HG03196 (cell line): ENCODE results near the gene KCNAB2.

Experiments used
- ATAC-seq: cut with Tn5 transposase; IDR thresholded peaks from one replicate; pipeline ENCODE4 v1.9.1; 2021; ENCODE audit not compliant: unreplicated experiment

KCNAB2 gene

GRCh38 chr1:6094801-6095505, 49.3 kb downstream of the KCNAB2 start:
- no peak for ATAC-seq

- no peak for ATAC-seq
Measured at GRCh38 chr1:6095511-6096242, 50.0 kb downstream of the KCNAB2 start.

- no peak for ATAC-seq
Measured at GRCh38 chr1:6096243-6097116, 50.8 kb downstream of the KCNAB2 start.

GRCh38 chr1:6097117-6097595, 51.5 kb downstream of the KCNAB2 start:
- ATAC-seq, result no peak

GRCh38 chr1:6097824-6098223, 52.1 kb downstream of the KCNAB2 start:
- no peak for ATAC-seq

- no peak for ATAC-seq
Measured at GRCh38 chr1:6098303-6099215, 52.9 kb downstream of the KCNAB2 start.

GRCh38 chr1:6099297-6099696, 53.6 kb downstream of the KCNAB2 start:
- ATAC-seq, result no peak

- no peak for ATAC-seq
Measured at GRCh38 chr1:6099787-6100765, 54.4 kb downstream of the KCNAB2 start.

GRCh38 chr1:6100861-6101783, 55.4 kb downstream of the KCNAB2 start:
- ATAC-seq, result no peak

GRCh38 chr1:6101826-6102531, 56.3 kb downstream of the KCNAB2 start:
- no peak for ATAC-seq

GRCh38 chr1:6102532-6102845, 56.8 kb downstream of the KCNAB2 start:
- ATAC-seq, result no peak

- ATAC-seq, result no peak
Measured at GRCh38 chr1:6103111-6103853, 57.6 kb downstream of the KCNAB2 start.

GRCh38 chr1:6103854-6104530, 58.3 kb downstream of the KCNAB2 start:
- no peak for ATAC-seq

GRCh38 chr1:6104631-6105030, 58.9 kb downstream of the KCNAB2 start:
- no peak for ATAC-seq

- no peak for ATAC-seq
Measured at GRCh38 chr1:6105218-6105679, 59.6 kb downstream of the KCNAB2 start.

- no peak for ATAC-seq
Measured at GRCh38 chr1:6105763-6106162, 60.1 kb downstream of the KCNAB2 start.
